B cell (primary cell): ENCODE results near the gene AASS.

Experiments
- EZH2 ChIP-seq: IDR thresholded peaks from 2 replicates; pipeline ENCODE4 v1.6.1; 2012; ENCODE audit warnings: borderline replicate concordance, low read depth, mild to moderate bottlenecking, moderate library complexity, low read length; ENCODE audit not compliant: insufficient read depth, poor library complexity, severe bottlenecking
- TF ChIP-seq, protein P1 (sequence below): fragments of 200-600 bp; IDR thresholded peaks from one replicate; pipeline ENCODE4 v1.8.0; 2022; ENCODE audit warnings: antibody characterized with exemption, mild to moderate bottlenecking

DNA sequence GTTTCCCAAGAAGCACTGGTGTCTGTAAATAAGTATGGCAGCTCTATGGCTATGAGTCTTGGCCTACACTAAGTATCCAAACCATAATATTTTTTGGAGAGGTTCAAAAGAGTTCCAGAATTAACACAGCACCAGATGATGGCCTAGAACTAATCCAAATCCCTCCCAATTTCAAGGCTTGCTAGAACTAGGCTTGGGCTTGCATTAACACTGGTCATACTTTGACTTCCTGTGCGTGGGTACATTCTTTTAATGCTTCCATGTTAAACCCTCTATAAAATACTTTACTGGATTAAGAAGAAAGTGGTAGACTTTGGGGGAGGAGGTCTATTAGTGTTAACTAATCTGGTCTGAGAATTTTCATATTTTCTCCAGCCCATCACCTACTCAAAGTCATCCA, 3.1 kb downstream of the AASS start:
- TF ChIP-seq, protein P1, sequence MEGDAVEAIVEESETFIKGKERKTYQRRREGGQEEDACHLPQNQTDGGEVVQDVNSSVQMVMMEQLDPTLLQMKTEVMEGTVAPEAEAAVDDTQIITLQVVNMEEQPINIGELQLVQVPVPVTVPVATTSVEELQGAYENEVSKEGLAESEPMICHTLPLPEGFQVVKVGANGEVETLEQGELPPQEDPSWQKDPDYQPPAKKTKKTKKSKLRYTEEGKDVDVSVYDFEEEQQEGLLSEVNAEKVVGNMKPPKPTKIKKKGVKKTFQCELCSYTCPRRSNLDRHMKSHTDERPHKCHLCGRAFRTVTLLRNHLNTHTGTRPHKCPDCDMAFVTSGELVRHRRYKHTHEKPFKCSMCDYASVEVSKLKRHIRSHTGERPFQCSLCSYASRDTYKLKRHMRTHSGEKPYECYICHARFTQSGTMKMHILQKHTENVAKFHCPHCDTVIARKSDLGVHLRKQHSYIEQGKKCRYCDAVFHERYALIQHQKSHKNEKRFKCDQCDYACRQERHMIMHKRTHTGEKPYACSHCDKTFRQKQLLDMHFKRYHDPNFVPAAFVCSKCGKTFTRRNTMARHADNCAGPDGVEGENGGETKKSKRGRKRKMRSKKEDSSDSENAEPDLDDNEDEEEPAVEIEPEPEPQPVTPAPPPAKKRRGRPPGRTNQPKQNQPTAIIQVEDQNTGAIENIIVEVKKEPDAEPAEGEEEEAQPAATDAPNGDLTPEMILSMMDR: no peak
- TF ChIP-seq EZH2: no peak
